Mesendoderm (in vitro differentiated cells): Measurements from ENCODE around the gene JUNB.

Source experiments
- DNase-seq: peaks from one replicate; pipeline ENCODE4 v3.0.0; 2013
- H2AK5ac ChIP-seq: 2 replicates; pipeline ENCODE4 v1.6.1; 2013; ENCODE audit warnings: low read length, inconsistent platforms
- H2BK120ac ChIP-seq: 2 replicates; pipeline ENCODE4 v1.6.1; 2013; ENCODE audit warnings: low read depth, mild to moderate bottlenecking, low read length, moderate library complexity, mixed read lengths
- H2BK15ac ChIP-seq: replicated peaks from 2 replicates; pipeline ENCODE4 v1.6.1; 2013; ENCODE audit warnings: low read depth, mild to moderate bottlenecking, moderate library complexity
- H2BK5ac ChIP-seq: 2 replicates; pipeline ENCODE4 v1.6.1; 2013; ENCODE audit warnings: low read length, inconsistent platforms
- H3K18ac ChIP-seq: 2 replicates; pipeline ENCODE4 v1.6.1; 2013; ENCODE audit warnings: mild to moderate bottlenecking, low read length, mixed read lengths
- H3K23ac ChIP-seq: one replicate; pipeline ENCODE4 v1.6.1; 2013; ENCODE audit warnings: low read length
- H3K27ac ChIP-seq: 2 replicates; pipeline ENCODE4 v1.5.1; 2013; ENCODE audit warnings: low read depth, mild to moderate bottlenecking, inconsistent platforms, low read length, moderate library complexity
- H3K27me3 ChIP-seq: 2 replicates; pipeline ENCODE4 v1.6.1; 2013; ENCODE audit warnings: low read length, control low read depth, mild to moderate bottlenecking, inconsistent platforms; ENCODE audit not compliant: insufficient read depth, poor library complexity
- H3K36me3 ChIP-seq: 2 replicates; pipeline ENCODE4 v1.6.1; 2013; ENCODE audit warnings: low read length, inconsistent platforms; ENCODE audit not compliant: control insufficient read depth, insufficient read depth
- H3K4ac ChIP-seq: one replicate; pipeline ENCODE4 v1.6.1; 2013; ENCODE audit warnings: low read depth, mild to moderate bottlenecking, low read length, moderate library complexity
- H3K4me1 ChIP-seq: 2 replicates; pipeline ENCODE4 v1.6.1; 2013; ENCODE audit warnings: low read depth, low read length, inconsistent platforms; ENCODE audit not compliant: control insufficient read depth
- H3K4me2 ChIP-seq: 2 replicates; pipeline ENCODE4 v1.6.1; 2013; ENCODE audit warnings: low read length
- H3K4me3 ChIP-seq: 2 replicates; pipeline ENCODE4 v1.5.1; 2013; ENCODE audit warnings: mild to moderate bottlenecking, low read length
- H3K56ac ChIP-seq: one replicate; pipeline ENCODE4 v1.6.1; 2013; ENCODE audit warnings: low read length
- H3K79me1 ChIP-seq: 2 replicates; pipeline ENCODE4 v1.6.1; 2013; ENCODE audit warnings: low read length, inconsistent platforms
- H3K79me2 ChIP-seq: 2 replicates; pipeline ENCODE4 v1.6.1; 2013; ENCODE audit warnings: mild to moderate bottlenecking, low read length; ENCODE audit not compliant: control insufficient read depth, insufficient read depth
- H3K9ac ChIP-seq: 2 replicates; pipeline ENCODE4 v1.6.1; 2013; ENCODE audit warnings: low read length, inconsistent platforms
- H4K5ac ChIP-seq: one replicate; pipeline ENCODE4 v1.6.1; 2013; ENCODE audit warnings: low read length
- H4K8ac ChIP-seq: one replicate; pipeline ENCODE4 v1.6.1; 2013; ENCODE audit warnings: low read depth, mild to moderate bottlenecking, control low read depth, low read length, moderate library complexity
- WGBS: extraction: QIAGEN DNeasy Blood & Tissue Kit; methylation state at CpG from one replicate; pipeline ENCODE4 v1.1.7; 2013; ENCODE audit warnings: low lambda C conversion rate, missing lambda C conversion rate; ENCODE audit not compliant: insufficient coverage; ENCODE audit errors: extremely low coverage; 5-methylcytosine and 5-hydroxymethylcytosine counted together

Gene JUNB

GRCh38 chr19:12792853-12793289 lies 1.6 kb downstream of the JUNB start:
- WGBS = no CpG with 5 or more reads among the region's 22 CpGs
- no peak overlapping the region for H3K27ac ChIP-seq

GRCh38 chr19:12793290-12794195 lies 2.3 kb downstream of the JUNB start:
- Histone ChIP-seq H4K8ac (no peak overlapping the region), H2BK5ac (no peak overlapping the region), H3K4me3 (peak overlapping the region; percentile 34), H3K23ac (no peak overlapping the region), H3K4me2 (peak overlapping the region; percentile 73), H2AK5ac (no peak overlapping the region), H3K56ac (peak overlapping the region; percentile 93), H2BK120ac (no peak overlapping the region), H3K79me2 (peaks cover 1% of the 10 kb centered on the region), H3K27me3 (no peaks in the 10 kb centered on the region), H3K36me3 (no peaks in the 10 kb centered on the region), H3K27ac (no peak overlapping the region), H2BK15ac (no peak overlapping the region), H3K79me1 (peaks cover 2% of the 10 kb centered on the region), H3K9ac (peak overlapping the region; percentile 86), H3K18ac (peak overlapping the region; percentile 73), H3K4me1 (peaks cover 17% of the 10 kb centered on the region), H3K4ac (no peak overlapping the region), H4K5ac (no peak overlapping the region)
- no CpG with 5 or more reads among the region's 81 CpGs for WGBS
- peak; percentile 96 for DNase-seq

More at GRCh38 chr19:12792853-12793289, 1.6 kb downstream of the JUNB start:
- H3K79me1 ChIP-seq = peaks cover 2% of the 10 kb centered on the region
- peaks cover 1% of the 10 kb centered on the region for H3K79me2 ChIP-seq
- H3K18ac ChIP-seq = no peak overlapping the region
- H3K36me3 ChIP-seq = no peaks in the 10 kb centered on the region
- peaks cover 20% of the 10 kb centered on the region for H3K4me1 ChIP-seq
- H3K4me3 ChIP-seq = peak overlapping the region; percentile 56
- peak overlapping the region; percentile 97 for H3K4me2 ChIP-seq
- peak overlapping the region; percentile 86 for H3K9ac ChIP-seq
- H3K27me3 ChIP-seq = no peaks in the 10 kb centered on the region
- H2BK120ac ChIP-seq = no peak overlapping the region
- H4K8ac ChIP-seq = no peak overlapping the region
- DNase-seq = no peak
- H3K23ac ChIP-seq = peak overlapping the region; percentile 98
- no peak overlapping the region for H2AK5ac ChIP-seq
- H3K56ac ChIP-seq = peak overlapping the region; percentile 93
- H3K4ac ChIP-seq = no peak overlapping the region
- H2BK15ac ChIP-seq = no peak overlapping the region
- H2BK5ac ChIP-seq = no peak overlapping the region
- no peak overlapping the region for H4K5ac ChIP-seq

- H3K27me3 ChIP-seq = no peaks in the 10 kb centered on the region
- H3K79me2 ChIP-seq = peaks cover 1% of the 10 kb centered on the region
- DNase-seq = no peak
- H2BK15ac ChIP-seq = no peak overlapping the region
- no peak overlapping the region for H2BK5ac ChIP-seq
- WGBS = no CpG with 5 or more reads among the region's 7 CpGs
- peaks cover 2% of the 10 kb centered on the region for H3K79me1 ChIP-seq
- peaks cover 11% of the 10 kb centered on the region for H3K4me1 ChIP-seq
- H3K4me3 ChIP-seq = no peak overlapping the region
- no peak overlapping the region for H3K18ac ChIP-seq
- H3K27ac ChIP-seq = no peak overlapping the region
- H3K56ac ChIP-seq = peak overlapping the region; percentile 85
- no peak overlapping the region for H2AK5ac ChIP-seq
- no peak overlapping the region for H3K4ac ChIP-seq
- no peaks in the 10 kb centered on the region for H3K36me3 ChIP-seq
- H3K4me2 ChIP-seq = peak overlapping the region; percentile 38
- H3K9ac ChIP-seq = peak overlapping the region; percentile 69
- no peak overlapping the region for H3K23ac ChIP-seq
- no peak overlapping the region for H4K8ac ChIP-seq
- H4K5ac ChIP-seq = no peak overlapping the region
- H2BK120ac ChIP-seq = no peak overlapping the region
Observed at GRCh38 chr19:12794196-12794941, 3.1 kb downstream of the JUNB start.

- H3K79me1 ChIP-seq = peaks cover 2% of the 10 kb centered on the region
- no peak overlapping the region for H2AK5ac ChIP-seq
- H3K27ac ChIP-seq = no peak overlapping the region
- no peak overlapping the region for H3K23ac ChIP-seq
- no peak for DNase-seq
- peaks cover 2% of the 10 kb centered on the region for H3K36me3 ChIP-seq
- no peak overlapping the region for H3K4ac ChIP-seq
- H3K9ac ChIP-seq = no peak overlapping the region
- no peak overlapping the region for H3K4me3 ChIP-seq
- no CpG with 5 or more reads among the region's 9 CpGs for WGBS
- peaks cover 1% of the 10 kb centered on the region for H3K79me2 ChIP-seq
- no peak overlapping the region for H3K4me2 ChIP-seq
- H4K5ac ChIP-seq = no peak overlapping the region
- H3K4me1 ChIP-seq = peaks cover 11% of the 10 kb centered on the region
- no peak overlapping the region for H2BK5ac ChIP-seq
- no peak overlapping the region for H3K56ac ChIP-seq
- H2BK120ac ChIP-seq = no peak overlapping the region
- H2BK15ac ChIP-seq = no peak overlapping the region
- H3K27me3 ChIP-seq = no peaks in the 10 kb centered on the region
- H3K18ac ChIP-seq = no peak overlapping the region
- no peak overlapping the region for H4K8ac ChIP-seq
Observed at GRCh38 chr19:12794971-12795381, 3.7 kb downstream of the JUNB start.

- Histone ChIP-seq H3K18ac (no peak overlapping the region), H3K4me1 (peaks cover 6% of the 10 kb centered on the region), H3K23ac (no peak overlapping the region), H4K8ac (no peak overlapping the region), H4K5ac (no peak overlapping the region), H3K27me3 (no peaks in the 10 kb centered on the region), H3K79me2 (peaks cover 4% of the 10 kb centered on the region), H2AK5ac (no peak overlapping the region), H3K36me3 (peaks cover 2% of the 10 kb centered on the region), H3K56ac (peak overlapping the region; percentile 6), H3K4me3 (no peak overlapping the region), H3K4ac (no peak overlapping the region), H2BK15ac (no peak overlapping the region), H3K79me1 (peaks cover 7% of the 10 kb centered on the region), H2BK5ac (no peak overlapping the region), H3K9ac (peak overlapping the region; percentile 35), H2BK120ac (no peak overlapping the region), H3K27ac (no peak overlapping the region), H3K4me2 (no peak overlapping the region)
- WGBS = no CpG with 5 or more reads among the region's 18 CpGs
- peak; percentile 94 for DNase-seq
Observed at GRCh38 chr19:12796146-12797071, 5.1 kb downstream of the JUNB start.
